HCT116 (cell line): ENCODE data around the gene DERA. TPM values are rescaled to one million over a fixed set of nuclear protein-coding genes. Genes with fewer than 3 reads are reported as not detected.

Experiments
- ATAC-seq: fragments of 200-7000 bp; cut with Tn5 transposase; 2 replicates; pipeline ENCODE4 v1.9.1; 2020; ENCODE audit warnings: mild to moderate bottlenecking, moderate library complexity
- BruUV-seq: library from RNA; stranded (reverse); fragments of 400-500 nt; replicated peaks from 2 replicates; lab custom pipeline; 2021; lab: Mats Ljungman, UMichigan
- CTCF ChIA-PET: fragments of 300-600 bp; sonication (Branson Sonifier 250); formaldehyde crosslinking; loops from one replicate; lab custom pipeline; 2021; ENCODE audit warnings: antibody characterized with exemption; lab: Charles Lee
- POLR2A ChIA-PET: fragments of 300-600, 350-600 bp; sonication (Branson Sonifier 250); formaldehyde crosslinking; loops from one replicate; lab custom pipeline; 2021; ENCODE audit warnings: antibody characterized with exemption; lab: Charles Lee
- RAD21 ChIA-PET, 2 experiments: fragments of 300-600 bp; sonication (Branson Sonifier 250); formaldehyde crosslinking; loops; one replicate each; lab custom pipeline; 2023; ENCODE audit warnings: low total read pairs in 2 of 2; ENCODE audit not compliant: uncharacterized antibody in 2 of 2, unreplicated experiment in 2 of 2, low non-redundant PET in 1 of 2; lab: Charles Lee
- DNase-seq: peaks from one replicate; pipeline ENCODE4 v3.0.0-alpha.2; 2010; ENCODE audit warnings: low read depth, low spot score
- H2AFZ ChIP-seq: fragments of 200-600 bp; shearing (Covaris generic), sonication (generic); 2 replicates; pipeline ENCODE4 v1.6.1; 2017; ENCODE audit warnings: low read depth, mixed run types, mixed read lengths, antibody characterized with exemption, low read length; ENCODE audit not compliant: poor library complexity, severe bottlenecking
- H3K27ac ChIP-seq: 2 replicates; pipeline ENCODE4 v1.5.1; 2012; ENCODE audit warnings: low read depth, low read length
- H3K27me3 ChIP-seq: fragments of 200-600 bp; sonication (generic); 2 replicates; pipeline ENCODE4 v1.6.1; 2016; ENCODE audit warnings: mixed run types, low read length, mixed read lengths; ENCODE audit not compliant: insufficient read depth
- H3K36me3 ChIP-seq, 2 experiments: fragments of 200-500 bp in 1 of 2; fragments of 200-600 bp in 1 of 2; sonication (Bioruptor generic) in 1 of 2; sonication (generic) in 1 of 2; 2 replicates each; pipeline versions ENCODE4 v1.5.1 to v1.6.1; 2014 to 2016; ENCODE audit warnings: low read length in 2 of 2, inconsistent platforms in 1 of 2, mixed read lengths in 1 of 2, mixed run types in 1 of 2; ENCODE audit not compliant: insufficient read depth in 2 of 2, control insufficient read depth in 1 of 2
- H3K4me1 ChIP-seq, 2 experiments: fragments of 200-600 bp in 1 of 2; sonication (generic) in 1 of 2; 2 replicates each; pipeline versions ENCODE4 v1.5.1 to v1.6.1; 2012 to 2017; ENCODE audit warnings: low read length in 2 of 2, inconsistent platforms in 1 of 2, mild to moderate bottlenecking in 1 of 2, mixed read lengths in 1 of 2, mixed run types in 1 of 2, moderate library complexity in 1 of 2; ENCODE audit not compliant: insufficient read depth in 2 of 2, control insufficient read depth in 1 of 2
- H3K4me2 ChIP-seq: fragments of 200-600 bp; sonication (generic); 2 replicates; pipeline ENCODE4 v1.6.1; 2017; ENCODE audit warnings: mixed run types, low read length, mixed read lengths
- H3K4me3 ChIP-seq, 2 experiments: fragments of 200-600 bp in 1 of 2; sonication (generic) in 1 of 2; replicated peaks in 1 of 2; 2 replicates each; pipeline ENCODE4 v1.5.1; 2011 to 2016; ENCODE audit warnings: low read length in 2 of 2, control low read depth in 1 of 2, low read depth in 1 of 2, mild to moderate bottlenecking in 1 of 2, mixed read lengths in 1 of 2, mixed run types in 1 of 2
- H3K79me2 ChIP-seq: fragments of 200-600 bp; sonication (generic); 2 replicates; pipeline ENCODE4 v1.6.1; 2017; ENCODE audit warnings: mild to moderate bottlenecking, mixed run types, low read length, moderate library complexity, mixed read lengths; ENCODE audit not compliant: insufficient read depth
- H3K9ac ChIP-seq: fragments of 200-600 bp; sonication (generic); 2 replicates; pipeline ENCODE4 v1.6.1; 2016; ENCODE audit warnings: low read length, mixed read lengths
- H3K9me2 ChIP-seq: fragments of 200-600 bp; sonication (generic), shearing (Covaris generic); 2 replicates; pipeline ENCODE4 v1.6.1; 2017; ENCODE audit warnings: mixed run types, mild to moderate bottlenecking, moderate library complexity; ENCODE audit not compliant: insufficient read depth
- H3K9me3 ChIP-seq, 2 experiments: fragments of 200-500 bp in 1 of 2; fragments of 200-600 bp in 1 of 2; sonication (Bioruptor generic) in 1 of 2; sonication (generic) in 1 of 2; 2 replicates each; pipeline ENCODE4 v1.6.1; 2014 to 2017; ENCODE audit warnings: low read length in 2 of 2, mixed read lengths in 2 of 2, inconsistent platforms in 1 of 2, low read depth in 1 of 2, mild to moderate bottlenecking in 1 of 2, mixed run types in 1 of 2, moderate library complexity in 1 of 2; ENCODE audit not compliant: control insufficient read depth in 1 of 2, insufficient read depth in 1 of 2
- H4K20me1 ChIP-seq: fragments of 200-600 bp; sonication (generic), shearing (Covaris generic); 2 replicates; pipeline ENCODE4 v1.6.1; 2017; ENCODE audit warnings: mixed run types, mild to moderate bottlenecking, moderate library complexity; ENCODE audit not compliant: insufficient read depth
- CBX3 ChIP-seq: IDR thresholded peaks from 2 replicates; pipeline ENCODE4 v1.6.1; 2012; ENCODE audit warnings: low read depth
- CTCF ChIP-seq, 3 experiments: fragments of 200-600 bp in 1 of 3; sonication (generic) in 1 of 3; IDR thresholded peaks in 2 of 3; conservative IDR thresholded peaks in 1 of 3; 2 replicates each; pipeline ENCODE4 v1.5.1; 2012 to 2017; ENCODE audit warnings: low read depth in 2 of 3, low read length in 2 of 3, antibody characterized with exemption in 1 of 3, borderline replicate concordance in 1 of 3, control low read depth in 1 of 3, mild to moderate bottlenecking in 1 of 3, mixed read lengths in 1 of 3, mixed run types in 1 of 3, moderate library complexity in 1 of 3; ENCODE audit not compliant: insufficient read depth in 1 of 3
- EGR1 ChIP-seq: IDR thresholded peaks from 2 replicates; pipeline ENCODE4 v1.6.1; 2012; ENCODE audit warnings: low read depth
- ELF1 ChIP-seq: IDR thresholded peaks from 2 replicates; pipeline ENCODE4 v1.6.1; 2012; ENCODE audit warnings: low read depth, borderline replicate concordance
- EZH2phosphoT487 ChIP-seq: fragments of 200-600 bp; IDR thresholded peaks from 2 replicates; pipeline ENCODE4 v1.6.1; 2018; ENCODE audit warnings: antibody characterized with exemption, borderline replicate concordance
- POLR2A ChIP-seq: IDR thresholded peaks from 2 replicates; pipeline ENCODE4 v1.7.0; 2011; ENCODE audit warnings: borderline replicate concordance; ENCODE audit not compliant: insufficient read depth, insufficient read length; ENCODE audit errors: extremely low read depth
- POLR2AphosphoS5 ChIP-seq: IDR thresholded peaks from 2 replicates; pipeline ENCODE4 v1.6.1; 2011; ENCODE audit warnings: mild to moderate bottlenecking, low read depth, low read length, moderate library complexity
- SIN3A ChIP-seq: IDR thresholded peaks from 2 replicates; pipeline ENCODE4 v1.6.1; 2012; ENCODE audit warnings: low read depth
- SP1 ChIP-seq: IDR thresholded peaks from 2 replicates; pipeline ENCODE4 v1.6.1; 2012; ENCODE audit warnings: low read depth
- TCF7L2 ChIP-seq: IDR thresholded peaks from 2 replicates; pipeline ENCODE4 v1.7.0; 2011; ENCODE audit warnings: borderline replicate concordance, inconsistent platforms; ENCODE audit not compliant: insufficient read depth, insufficient read length; ENCODE audit errors: extremely low read depth
- intact Hi-C: fragments of 100-400 bp; cut with micrococcal nuclease; formaldehyde crosslinking; loops from 2 replicates; pipeline ENCODE4 v1.10.0; 2022
- total RNA-seq: library from RNA; stranded (reverse); gene quantifications from one replicate; pipeline ENCODE4 v1.2.1, GENCODE V29; 2021; ENCODE audit not compliant: unreplicated experiment
- TF ChIP-seq, protein P1 (sequence below): IDR thresholded peaks from 2 replicates; pipeline ENCODE4 v1.6.1; 2012

Gene DERA
- total RNA-seq, 1 experiment from 2014 or later: 32.6 TPM

- TF ChIP-seq, protein P1, sequence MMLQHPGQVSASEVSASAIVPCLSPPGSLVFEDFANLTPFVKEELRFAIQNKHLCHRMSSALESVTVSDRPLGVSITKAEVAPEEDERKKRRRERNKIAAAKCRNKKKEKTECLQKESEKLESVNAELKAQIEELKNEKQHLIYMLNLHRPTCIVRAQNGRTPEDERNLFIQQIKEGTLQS: no peak
- TF ChIP-seq POLR2A: no peak
These were observed 105.6 kb downstream of the DERA start (continued) for GRCh38 chr12:16016748-16017147.

DNA sequence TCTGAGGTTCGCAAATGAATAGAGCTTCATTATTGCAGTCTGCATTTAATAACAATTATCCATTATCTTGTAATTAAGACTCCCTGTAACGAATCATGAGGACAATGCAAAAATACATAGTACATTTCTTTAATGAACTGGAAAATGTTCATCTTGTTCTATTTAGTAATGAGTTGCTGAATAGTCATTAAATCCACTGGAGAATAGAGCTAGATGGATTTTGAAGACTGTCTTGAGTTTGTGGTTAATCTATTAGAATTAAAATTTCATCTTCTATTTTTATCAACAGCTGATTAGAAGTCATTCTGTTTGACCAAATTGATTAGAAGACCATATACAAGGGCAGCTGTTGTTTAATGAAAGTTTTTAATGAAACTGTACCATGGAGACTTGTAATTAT, 107.2 kb downstream of the DERA start:
- Histone ChIP-seq H3K36me3 (no peaks in the 10 kb centered on the region), H3K9me2 (no peaks in the 10 kb centered on the region), H3K27ac (no peak overlapping the region), H3K4me2 (no peak overlapping the region), H2AFZ (no peak overlapping the region), H3K79me2 (no peaks in the 10 kb centered on the region), H3K4me1 (no peaks in the 10 kb centered on the region), H4K20me1 (no peaks in the 10 kb centered on the region), H3K9ac (no peak overlapping the region), H3K27me3 (no peaks in the 10 kb centered on the region), H3K9me3 (no peaks in the 10 kb centered on the region; a peak in 2 of 4 replicates), H3K4me3 (no peak overlapping the region)
- ATAC-seq (no peak), DNase-seq (no peak)
- POLR2A ChIA-PET: no interaction called here
- no TSS peak for BruUV-seq
- RAD21 ChIA-PET: no interaction called here
- CTCF ChIA-PET: no interaction called here
- TF ChIP-seq CBX3: no peak
- no peak for TF ChIP-seq SP1
- no peak for TF ChIP-seq CTCF (IDR thresholded peaks at IDR 0.05 in 2 of 3, conservative IDR thresholded peaks at IDR 0.05 in 1 of 3; ENCODE audit: borderline replicate concordance in 1 of 3, insufficient read depth in 1 of 3, low read depth in 2 of 3, low read length in 2 of 3)
- TF ChIP-seq EZH2phosphoT487: no peak
- no peak for TF ChIP-seq SIN3A
- no peak for TF ChIP-seq POLR2AphosphoS5
- TF ChIP-seq EGR1: no peak
- no peak for TF ChIP-seq ELF1
- no peak for TF ChIP-seq TCF7L2
- intact Hi-C loops: no loop called here
